Testis (tissue), 3 donors: ENCODE results near the gene P3R3URF. TPM values are rescaled to one million over a fixed set of nuclear protein-coding genes. Genes with fewer than 3 reads are reported as not detected.

Source experiments
- DNase-seq: peaks from one replicate; pipeline ENCODE4 v3.0.0-alpha.2; 2019
- H3K27ac ChIP-seq, 2 donors: fragments of 200-600 bp; sonication (generic); one replicate each; pipeline ENCODE4 v1.5.1; 2019
- H3K27me3 ChIP-seq: fragments of 200-600 bp; sonication (generic); one replicate; pipeline ENCODE4 v1.5.1; 2019
- H3K36me3 ChIP-seq: fragments of 200-600 bp; sonication (generic); one replicate; pipeline ENCODE4 v1.5.1; 2017; ENCODE audit warnings: low read depth; ENCODE audit errors: missing control alignments
- H3K4me1 ChIP-seq: fragments of 200-600 bp; sonication (generic); one replicate; pipeline ENCODE4 v1.5.1; 2019
- H3K4me3 ChIP-seq, 2 donors: fragments of 200-600 bp; sonication (generic); one replicate each; pipeline ENCODE4 v1.5.1; 2017 to 2019
- H3K9me3 ChIP-seq: fragments of 200-600 bp; sonication (generic); one replicate; pipeline ENCODE4 v1.5.1; 2017
- CTCF ChIP-seq, 3 experiments: fragments of 450-650 bp in 2 of 3; fragments of 200-600 bp in 1 of 3; sonication (generic) in 1 of 3; IDR thresholded peaks; one replicate each; pipeline ENCODE4 v1.5.1; 2016 to 2019; ENCODE audit warnings: antibody characterized with exemption in 3 of 3, mild to moderate bottlenecking in 2 of 3, moderate library complexity in 1 of 3
- POLR2A ChIP-seq: fragments of 450-650 bp; IDR thresholded peaks from one replicate; pipeline ENCODE4 v1.6.1; 2017; ENCODE audit warnings: antibody characterized with exemption, mild to moderate bottlenecking, moderate library complexity
- WGBS, 2 donors: methylation state at CpG; one replicate each; pipeline ENCODE4 v1.1.5; 2018; 5-methylcytosine and 5-hydroxymethylcytosine counted together
- intact Hi-C: fragments of 100-400 bp; cut with DNase I; formaldehyde crosslinking; loops from one replicate; pipeline ENCODE4 v1.15.1; 2023; ENCODE audit warnings: low total_unique reads
- polyA plus RNA-seq: library from polyadenylated mRNA; stranded (reverse); fragments of 350-450 nt; fragmentation: Illumina TruSeq; extraction: RNeasy Lipid Tissue Mini Kit (QIAGEN cat#74804); gene quantifications from one replicate; pipeline ENCODE4 v1.2.3, GENCODE V29; 2014; ENCODE audit warnings: low read depth, low replicate concordance; ENCODE audit not compliant: insufficient read depth
- total RNA-seq, 2 donors: library from RNA; depleted of rRNA; stranded (reverse); fragments of >200 nt; gene quantifications; one replicate each; pipeline ENCODE4 v1.2.3, GENCODE V29; 2016

P3R3URF gene
- total and polyA plus RNA-seq, 3 donors from 2014 or later, result 35.0 to 123 (median 69.1) TPM

- Histone ChIP-seq H3K27ac (peak overlapping the region; percentile 79 to 85), H3K36me3 (no peaks in the 10 kb centered on the region), H3K4me3 (peak overlapping the region; percentile 72 to 78), H3K4me1 (peaks cover 18% of the 10 kb centered on the region), H3K27me3 (no peaks in the 10 kb centered on the region), H3K9me3 (no peaks in the 10 kb centered on the region)
- no peak for DNase-seq
- TF ChIP-seq CTCF (IDR thresholded peaks at IDR 0.05), result no peak
- TF ChIP-seq POLR2A, result no peak
- 5 to 14% methylated on average over 3 to 5 of the region's 5 CpGs for WGBS, 2 donors
- intact Hi-C loops, result no loop called here
Measured at GRCh38 chr1:46204406-46204742, 28.1 kb upstream of the P3R3URF start.

GRCh38 chr1:46203738-46204405 lies 27.6 kb upstream of the P3R3URF start:
- Histone ChIP-seq H3K4me3 (peak overlapping the region; percentile 72 to 78), H3K27ac (peak overlapping the region; percentile 79 to 85), H3K9me3 (no peaks in the 10 kb centered on the region), H3K27me3 (no peaks in the 10 kb centered on the region), H3K4me1 (peaks cover 18% of the 10 kb centered on the region), H3K36me3 (no peaks in the 10 kb centered on the region)
- DNase-seq, result no peak
- 1 to 6% methylated on average over 14 of the region's 14 CpGs for WGBS, 2 donors
- TF ChIP-seq POLR2A (no peak), CTCF (IDR thresholded peaks at IDR 0.05) (no peak)
- intact Hi-C loops, result no loop called here

GRCh38 chr1:46199233-46199749 lies 23.0 kb upstream of the P3R3URF start:
- H3K27ac ChIP-seq, result no peak overlapping the region
- no peaks in the 10 kb centered on the region for H3K9me3 ChIP-seq
- TF ChIP-seq POLR2A (no peak), CTCF (IDR thresholded peaks at IDR 0.05) (no peak)
- no peaks in the 10 kb centered on the region for H3K27me3 ChIP-seq
- H3K4me1 ChIP-seq, result peaks cover 24% of the 10 kb centered on the region
- intact Hi-C loops, result no loop called here
- no peak overlapping the region for H3K4me3 ChIP-seq
- WGBS, 2 donors, result 60 to 63% methylated on average over 3 of the region's 3 CpGs
- H3K36me3 ChIP-seq, result no peaks in the 10 kb centered on the region
- DNase-seq, result no peak

- DNase-seq, result peak; percentile 62
- Histone ChIP-seq H3K4me1 (peaks cover 24% of the 10 kb centered on the region), H3K27ac (peak within 1 kb of the TSS; percentile 67 to 84), H3K4me3 (peak within 1 kb of the TSS; percentile 77 to 79), H3K36me3 (no peaks in the 10 kb centered on the region), H3K27me3 (no peaks in the 10 kb centered on the region), H3K9me3 (no peaks in the 10 kb centered on the region)
- WGBS, 2 donors, result 0 to 1% methylated on average over 3 to 49 of the region's 67 CpGs
- intact Hi-C loops, result no loop called here
- TF ChIP-seq POLR2A (peak; percentile 9), CTCF (IDR thresholded peaks at IDR 0.05) (no peak)
Measured at GRCh38 chr1:46197964-46198811, 21.9 kb upstream of the P3R3URF start, which contains the start of gene POMGNT1. Gene POMGNT1 (minus strand): TSS chr1:46198434. CDS start chr1:46197821, 613 bp downstream.
